Thyroid gland (tissue), 4 donors: ENCODE results near the gene FAM20C.

Experiments
- CTCF ChIP-seq, 6 experiments: fragments of 200-600 bp in 3 of 6; fragments of 450-650 bp in 3 of 6; sonication (generic) in 3 of 6; IDR thresholded peaks; one replicate each; pipeline ENCODE4 v1.5.1; 2016 to 2019; ENCODE audit warnings: antibody characterized with exemption in 6 of 6, mild to moderate bottlenecking in 2 of 6, inconsistent platforms in 1 of 6, moderate library complexity in 1 of 6
- POLR2A ChIP-seq, 2 donors: fragments of 450-650 bp; IDR thresholded peaks; one replicate each; pipeline ENCODE4 v1.6.1; 2017; ENCODE audit warnings: antibody characterized with exemption in 2 of 2, mild to moderate bottlenecking in 2 of 2, moderate library complexity in 1 of 2

- TF ChIP-seq CTCF (IDR thresholded peaks at IDR 0.05) (no peak), POLR2A (IDR thresholded peaks at IDR 0.05) (no peak)
These were observed 27.3 kb downstream of the FAM20C start for GRCh38 chr7:219581-220150.
